Stimulated activated CD8-positive, alpha-beta memory T cell treated with anti-CD3 and anti-CD28 coated beads, Interleukin-15, amount 100 ng/mL, for 24 hours (primary cell): ENCODE data around the gene ARID1B.

ENCODE experiments used
- DNase-seq: peaks from one replicate; pipeline ENCODE4 v3.0.0-alpha.2; 2020; ENCODE audit warnings: low read depth

ARID1B gene

DNA sequence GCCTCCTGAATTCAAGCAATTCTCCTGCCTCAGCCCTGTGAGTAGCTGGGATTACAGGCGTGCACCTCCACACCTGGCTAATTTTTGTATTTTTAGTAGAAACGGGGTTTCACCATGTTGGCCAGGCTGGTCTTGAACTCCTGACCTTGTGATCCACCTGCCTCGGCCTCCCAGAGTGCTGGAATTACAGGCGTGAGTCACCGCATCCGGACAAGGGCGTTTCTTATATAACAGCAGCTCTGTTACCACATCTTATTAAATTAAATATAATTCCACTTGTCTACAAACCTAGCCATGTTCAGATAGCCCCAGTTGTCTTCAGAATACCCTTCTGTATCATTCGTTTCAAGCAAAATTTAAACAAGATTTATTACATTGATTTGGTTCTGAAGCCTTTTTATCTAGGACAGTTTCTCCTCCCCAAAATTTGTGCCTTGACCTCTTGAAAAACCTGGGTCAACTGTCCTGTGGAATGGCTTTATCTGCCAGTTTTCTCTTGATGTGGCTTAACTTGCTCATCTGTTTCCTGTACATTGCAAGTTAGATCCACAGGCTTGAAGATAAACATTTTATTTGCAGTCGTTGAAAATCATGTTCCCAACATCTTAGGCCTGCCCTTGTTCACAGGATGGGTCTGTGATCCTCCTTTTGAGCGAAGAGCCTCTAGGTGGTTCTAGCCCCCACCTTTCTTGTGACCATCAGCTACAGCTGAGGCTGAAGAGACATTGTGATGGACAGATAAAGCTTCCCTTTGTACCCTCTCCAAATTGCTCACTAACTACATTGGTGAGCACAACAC is 132.2 kb downstream of the ARID1B start:
- no peak for DNase-seq

DNA sequence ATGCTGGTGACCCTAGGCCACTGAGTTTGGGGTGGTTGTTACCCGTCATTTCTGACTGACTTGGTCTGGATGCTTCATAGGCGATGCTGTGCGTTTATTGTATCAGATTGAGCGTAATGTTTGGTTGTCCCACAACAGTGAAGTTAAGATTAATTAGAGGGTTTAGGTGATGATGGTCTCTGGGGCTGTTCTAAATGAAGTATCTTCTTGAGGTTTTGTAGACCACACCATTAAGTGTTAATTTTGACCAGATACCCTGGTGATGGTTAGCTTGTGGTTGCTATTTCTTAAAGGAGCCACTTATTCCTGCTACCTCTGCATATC is 132.8 kb downstream of the ARID1B start:
- no peak for DNase-seq

DNA sequence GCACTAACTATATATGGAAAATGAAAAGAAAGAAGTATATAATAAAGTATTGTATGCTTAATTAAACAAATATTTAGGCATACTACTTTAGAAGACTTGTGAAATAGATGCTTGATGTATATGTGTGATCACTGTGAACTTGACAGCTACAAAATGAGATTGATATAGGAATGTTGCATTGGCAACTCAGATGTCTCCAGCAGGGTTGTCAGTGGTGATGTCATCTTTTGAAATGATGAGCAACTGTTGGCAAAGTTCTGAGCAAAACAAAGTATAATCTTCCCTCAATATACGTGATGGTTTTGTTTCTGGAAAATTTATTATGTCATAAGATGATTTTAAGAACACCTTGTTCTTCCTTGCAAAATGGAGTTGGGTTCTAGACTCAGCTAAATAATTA is 133.8 kb downstream of the ARID1B start:
- DNase-seq, result no peak

DNA sequence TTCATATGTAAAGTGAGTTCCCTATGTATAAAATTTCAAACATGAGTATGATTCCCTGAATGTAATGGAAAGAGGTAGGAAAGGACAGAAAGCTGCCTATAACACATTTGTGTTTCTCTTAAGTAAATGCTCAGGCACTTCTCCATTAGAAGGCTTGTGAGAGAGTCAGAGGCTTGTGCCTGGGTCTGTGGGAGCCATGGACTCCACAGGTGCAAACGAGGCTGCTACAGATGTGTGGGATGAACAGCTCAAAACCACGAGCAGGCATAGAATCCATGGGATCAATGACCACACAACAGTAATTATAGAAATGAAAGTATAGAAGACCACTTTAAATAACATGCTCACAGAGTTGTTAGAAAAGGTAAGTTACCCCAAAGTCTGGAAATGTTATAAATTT is 134.4 kb downstream of the ARID1B start:
- no peak for DNase-seq

DNA sequence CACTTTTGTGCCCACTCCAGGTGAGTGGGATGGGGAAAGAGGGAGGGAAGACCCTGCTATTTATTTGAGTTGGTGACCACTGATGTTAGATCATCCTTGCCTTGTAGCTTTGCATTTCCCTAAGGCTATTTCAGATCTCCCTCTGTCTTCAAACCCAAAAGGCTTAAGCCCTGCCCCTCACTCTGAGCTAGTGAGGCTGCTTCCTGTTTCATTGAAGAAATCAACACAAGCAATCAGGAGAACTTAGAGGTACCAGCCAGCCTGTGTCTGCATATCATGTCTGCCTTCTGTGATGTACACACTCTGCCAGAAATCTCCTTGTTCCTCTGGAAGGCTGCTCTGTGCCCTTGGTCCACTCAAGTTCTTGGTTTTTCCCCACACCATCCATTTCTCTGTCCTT is 135.3 kb downstream of the ARID1B start:
- no peak for DNase-seq

DNA sequence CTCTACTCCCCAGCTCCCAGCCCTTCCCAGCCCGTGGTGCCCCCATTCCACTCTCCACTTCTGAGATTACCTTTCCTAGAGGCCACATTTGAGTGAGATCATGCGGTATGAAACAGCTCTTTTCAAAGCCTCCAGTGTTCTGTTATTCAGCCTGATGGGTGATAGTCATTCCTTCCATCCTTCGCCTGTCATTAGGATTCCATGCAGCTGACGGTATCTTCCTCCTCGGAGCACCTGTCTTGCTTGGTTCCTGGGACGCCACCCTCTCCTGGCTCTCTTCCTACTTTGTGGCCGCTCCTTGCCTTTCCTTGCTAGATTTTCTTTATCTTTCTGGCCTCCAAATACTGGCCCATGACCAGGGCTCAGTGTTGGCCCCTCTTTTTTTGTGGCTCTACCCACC is 137.0 kb downstream of the ARID1B start:
- DNase-seq, result no peak

DNA sequence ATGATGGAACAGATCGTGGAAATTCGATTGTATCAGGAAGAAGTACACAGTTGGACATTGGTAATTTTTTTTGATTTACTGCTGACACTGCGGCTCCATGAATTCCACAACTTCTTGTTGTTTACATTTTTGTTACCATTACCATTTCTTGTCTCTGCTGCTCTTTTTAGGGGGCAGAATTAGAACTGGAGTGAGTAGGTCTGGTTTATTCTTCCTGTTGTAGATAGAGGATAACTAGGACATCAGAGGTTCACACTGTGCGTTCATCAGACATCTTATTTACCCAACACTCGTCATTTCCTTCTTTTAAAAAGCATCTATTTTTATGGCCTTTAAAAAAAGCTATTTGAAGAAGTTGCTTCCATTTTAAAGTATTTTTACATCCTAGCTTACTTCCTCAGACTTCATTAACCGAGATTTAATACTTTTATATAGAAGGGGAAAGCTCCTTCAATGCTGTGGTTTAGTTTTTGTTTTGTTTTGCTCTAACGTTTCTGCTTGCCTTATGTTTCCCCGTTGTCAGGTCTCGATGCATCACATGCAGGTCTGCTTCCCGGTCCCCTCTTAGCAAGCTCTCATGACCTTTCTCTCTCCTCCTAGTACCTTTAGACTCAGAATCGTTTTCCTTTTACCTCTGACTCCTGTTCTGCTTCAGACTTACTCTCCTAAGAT is 139.1 kb downstream of the ARID1B start:
- DNase-seq, result no peak

DNA sequence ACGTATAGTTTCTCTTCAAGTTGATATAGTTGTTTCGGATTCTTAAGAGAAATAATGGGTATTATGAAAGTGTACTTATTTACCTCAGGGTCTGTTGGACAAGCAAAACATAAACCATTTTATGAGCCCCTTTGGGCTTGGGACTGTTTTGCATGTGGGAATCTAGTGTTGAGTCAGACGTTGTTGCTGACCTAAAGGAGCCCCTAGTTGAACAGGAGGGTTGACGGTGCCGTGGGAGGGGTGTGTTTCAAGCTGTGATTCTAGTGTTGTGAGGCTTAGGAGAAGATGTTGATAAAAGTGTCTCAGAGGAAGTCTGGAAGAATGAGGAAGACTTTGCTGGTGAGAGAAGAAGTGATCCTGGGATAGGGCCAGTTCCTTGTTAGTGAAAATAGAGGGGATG is 140.0 kb downstream of the ARID1B start:
- DNase-seq, result no peak

DNA sequence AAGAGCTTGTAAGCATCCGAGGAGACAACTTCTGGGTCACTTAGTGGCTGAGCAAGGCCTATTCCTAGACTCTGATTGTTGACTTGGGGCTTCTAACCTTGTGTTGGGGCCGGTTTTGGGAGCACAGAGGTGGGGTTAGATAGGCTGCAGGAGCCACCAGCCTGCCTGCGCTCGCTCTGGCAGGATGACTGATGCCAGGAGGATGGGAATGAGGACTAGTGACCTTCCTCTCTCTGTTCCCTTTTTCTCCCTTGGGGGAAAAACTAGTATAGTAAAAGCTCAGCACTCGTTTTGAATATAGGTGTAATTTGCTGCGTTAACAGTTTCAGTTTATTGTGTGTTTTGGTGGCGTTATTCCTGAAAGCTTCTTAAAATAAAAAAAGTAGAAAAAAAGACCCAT is 141.5 kb downstream of the ARID1B start:
- no peak for DNase-seq

DNA sequence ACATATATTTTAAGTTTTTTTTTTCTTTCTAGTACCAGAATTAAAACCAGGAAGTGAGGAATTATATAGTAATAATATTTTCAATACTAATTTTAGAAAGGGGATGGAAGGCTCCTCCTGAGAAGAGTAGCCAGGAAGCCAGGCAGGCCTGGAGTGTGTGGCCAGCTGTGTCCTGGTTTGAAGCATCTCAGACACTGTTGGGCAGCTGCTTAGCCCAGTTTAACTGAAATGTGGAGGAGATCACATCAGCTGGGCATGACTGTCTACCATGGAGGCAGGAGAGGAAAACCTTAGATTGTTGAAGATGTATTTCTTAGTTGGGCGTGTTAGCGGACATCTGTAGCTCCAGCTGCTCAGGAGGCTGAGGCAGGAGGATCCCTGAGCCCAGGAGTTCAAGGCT is 142.2 kb downstream of the ARID1B start:
- DNase-seq, result no peak

DNA sequence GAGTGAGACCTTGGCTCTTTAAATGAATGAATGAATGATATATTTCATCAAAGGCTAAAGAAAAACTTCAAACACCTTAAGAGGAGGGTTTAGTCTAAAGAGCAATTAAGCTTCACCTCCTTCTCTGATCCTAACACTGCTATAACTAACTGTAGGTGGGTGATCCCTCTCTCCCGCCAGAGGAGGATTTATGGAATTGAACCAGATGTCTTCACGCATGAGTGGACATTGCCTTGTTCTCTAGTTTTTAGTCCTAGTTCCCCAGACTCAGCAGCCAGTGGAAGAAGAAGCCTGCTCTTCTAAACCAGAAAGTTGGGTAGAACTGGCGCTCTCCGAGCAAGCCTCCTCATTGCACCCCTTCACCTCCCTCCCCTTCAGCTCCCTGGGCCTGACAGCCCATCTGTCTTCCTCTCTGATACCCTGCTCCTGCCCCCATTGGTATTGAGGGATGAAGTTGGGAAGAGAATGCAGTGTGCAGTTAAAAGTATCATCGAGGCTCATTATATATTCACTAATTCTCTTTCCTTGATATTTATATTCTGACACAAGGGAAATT is 142.7 kb downstream of the ARID1B start:
- no peak for DNase-seq

DNA sequence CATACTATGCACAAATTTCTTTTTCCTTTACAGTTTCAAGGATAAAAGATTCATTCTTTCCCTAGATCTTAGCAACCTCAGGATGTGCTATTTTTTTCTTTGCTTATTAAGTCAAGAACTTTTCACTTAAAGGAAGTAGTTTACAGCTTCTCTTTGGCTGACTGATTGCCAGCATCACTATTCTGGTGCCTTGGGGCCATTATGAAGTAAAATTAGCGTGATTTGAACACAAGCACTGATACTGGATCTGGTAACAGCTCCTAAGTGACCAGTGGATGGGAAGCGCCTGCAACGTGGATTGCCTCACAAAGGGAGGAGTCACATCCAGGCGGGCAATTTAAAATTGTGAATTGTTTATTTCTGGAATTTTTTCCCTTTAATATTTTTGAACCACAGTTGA is 147.1 kb downstream of the ARID1B start:
- DNase-seq, result no peak

DNA sequence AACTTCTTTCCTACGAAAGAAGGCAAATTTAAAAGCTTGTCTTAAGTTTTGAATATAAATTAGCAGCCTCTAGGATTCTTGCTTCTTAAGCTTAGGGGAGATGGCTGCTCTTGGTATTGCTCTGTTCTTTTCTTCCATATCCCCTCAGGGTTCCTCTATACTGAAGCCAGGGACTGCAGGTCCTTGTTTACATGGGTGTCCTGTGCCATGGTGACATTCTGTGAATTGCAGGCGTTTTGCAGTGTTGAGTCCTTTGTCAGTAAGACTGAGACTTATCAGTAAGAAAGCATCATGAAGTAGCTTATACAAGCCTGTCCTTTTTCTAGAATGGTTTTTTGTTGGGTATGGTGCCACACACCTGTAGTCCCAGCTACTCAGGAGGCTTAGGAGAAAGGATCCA is 147.8 kb downstream of the ARID1B start:
- DNase-seq, result no peak

DNA sequence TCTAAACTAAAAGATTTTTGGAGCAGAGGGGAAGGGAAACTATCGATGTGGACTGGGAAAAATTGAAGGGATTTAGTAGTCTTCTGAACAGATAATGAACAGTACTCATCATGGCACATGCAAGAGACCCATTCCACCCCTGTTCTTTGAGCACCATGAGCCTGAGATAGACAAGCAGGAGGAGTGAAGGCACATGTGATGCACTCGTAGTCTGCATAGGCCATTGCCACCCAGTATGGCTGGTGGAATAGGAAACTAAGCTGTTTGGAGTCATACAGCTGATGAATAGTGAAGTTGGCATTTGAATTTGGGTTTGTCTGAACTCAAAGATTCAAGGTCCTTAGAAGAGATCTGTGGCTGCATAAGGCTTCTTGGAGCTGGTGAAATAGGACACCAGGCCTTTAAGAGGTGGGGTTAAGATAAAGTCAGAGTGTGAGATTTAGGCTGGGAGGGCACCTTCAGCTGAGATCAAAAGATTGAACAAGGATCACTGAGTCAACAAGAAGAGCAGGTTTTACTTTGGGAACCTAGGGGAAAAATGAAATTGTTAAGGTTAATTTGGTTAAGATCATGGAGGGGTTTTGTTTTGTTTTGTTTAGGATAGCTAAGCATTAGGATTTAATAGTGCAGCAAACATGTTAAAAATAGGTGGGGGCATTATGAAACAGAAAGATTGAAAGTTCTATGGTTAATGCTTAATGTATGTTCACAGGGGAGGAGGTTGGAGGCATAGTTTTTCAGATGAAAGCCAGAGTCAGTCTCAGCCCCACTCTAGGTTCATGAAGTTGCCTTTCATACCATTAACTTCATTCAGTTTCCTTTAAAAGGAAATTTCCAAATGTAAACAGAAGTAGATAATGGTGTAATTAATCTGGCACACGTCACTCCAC is 148.8 kb downstream of the ARID1B start:
- no peak for DNase-seq

DNA sequence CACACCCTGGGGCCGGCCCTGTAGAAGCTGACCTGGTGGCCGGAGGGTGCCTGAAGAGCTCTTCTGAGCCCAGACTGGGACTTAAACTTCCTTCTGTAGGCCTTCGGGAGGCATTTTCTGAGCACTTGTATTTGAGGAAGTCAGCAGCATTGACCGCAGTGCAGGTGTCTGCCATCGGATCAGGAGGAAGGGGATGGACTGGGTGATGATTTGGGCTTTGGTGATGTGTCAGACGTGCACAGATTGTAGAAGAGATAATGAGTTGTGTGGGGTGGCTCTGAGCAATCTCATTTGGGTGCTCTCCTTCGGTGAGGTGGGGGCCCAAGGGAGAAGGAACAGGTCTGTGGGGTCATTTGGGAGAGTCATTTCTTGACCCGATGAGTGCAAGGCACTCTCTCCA is 150.9 kb downstream of the ARID1B start:
- DNase-seq, result no peak

DNA sequence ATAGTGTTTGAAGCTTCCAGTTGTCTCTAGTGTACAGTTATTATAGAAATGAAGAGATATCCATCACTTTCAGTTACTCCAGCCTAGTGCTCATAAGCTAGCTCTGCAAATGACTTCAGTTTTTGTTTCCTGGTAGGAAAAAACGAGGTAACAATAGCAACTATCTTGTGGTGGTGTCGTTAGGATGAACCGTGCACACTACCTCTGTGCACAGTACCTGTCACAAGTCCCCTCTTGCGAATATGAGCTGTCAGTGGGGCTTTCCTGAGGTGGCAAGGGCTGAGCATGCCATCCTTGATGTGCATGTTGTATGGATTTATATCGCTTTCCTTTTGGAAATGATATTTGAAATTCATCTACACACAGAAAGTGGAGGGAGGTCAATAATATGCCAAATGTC is 151.8 kb downstream of the ARID1B start:
- DNase-seq, result no peak

DNA sequence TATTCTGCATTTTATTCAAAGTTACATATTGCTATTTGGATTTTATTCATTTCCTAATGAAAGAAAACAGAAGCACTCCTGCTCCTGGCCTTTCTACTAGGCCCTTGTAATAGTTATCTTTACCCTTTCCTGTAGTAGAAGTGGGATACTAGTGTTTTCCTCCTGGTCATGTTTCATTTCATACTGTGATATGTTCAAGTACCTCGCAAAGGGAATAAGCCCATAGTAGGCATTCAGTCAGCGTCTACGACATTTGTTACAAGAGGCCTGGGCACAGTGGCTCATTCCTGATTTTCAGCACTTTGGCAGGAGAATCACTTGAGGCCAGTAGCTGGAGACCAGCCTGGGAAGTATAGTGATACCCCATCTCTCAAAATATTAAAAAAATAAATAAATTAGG is 154.1 kb downstream of the ARID1B start:
- no peak for DNase-seq

DNA sequence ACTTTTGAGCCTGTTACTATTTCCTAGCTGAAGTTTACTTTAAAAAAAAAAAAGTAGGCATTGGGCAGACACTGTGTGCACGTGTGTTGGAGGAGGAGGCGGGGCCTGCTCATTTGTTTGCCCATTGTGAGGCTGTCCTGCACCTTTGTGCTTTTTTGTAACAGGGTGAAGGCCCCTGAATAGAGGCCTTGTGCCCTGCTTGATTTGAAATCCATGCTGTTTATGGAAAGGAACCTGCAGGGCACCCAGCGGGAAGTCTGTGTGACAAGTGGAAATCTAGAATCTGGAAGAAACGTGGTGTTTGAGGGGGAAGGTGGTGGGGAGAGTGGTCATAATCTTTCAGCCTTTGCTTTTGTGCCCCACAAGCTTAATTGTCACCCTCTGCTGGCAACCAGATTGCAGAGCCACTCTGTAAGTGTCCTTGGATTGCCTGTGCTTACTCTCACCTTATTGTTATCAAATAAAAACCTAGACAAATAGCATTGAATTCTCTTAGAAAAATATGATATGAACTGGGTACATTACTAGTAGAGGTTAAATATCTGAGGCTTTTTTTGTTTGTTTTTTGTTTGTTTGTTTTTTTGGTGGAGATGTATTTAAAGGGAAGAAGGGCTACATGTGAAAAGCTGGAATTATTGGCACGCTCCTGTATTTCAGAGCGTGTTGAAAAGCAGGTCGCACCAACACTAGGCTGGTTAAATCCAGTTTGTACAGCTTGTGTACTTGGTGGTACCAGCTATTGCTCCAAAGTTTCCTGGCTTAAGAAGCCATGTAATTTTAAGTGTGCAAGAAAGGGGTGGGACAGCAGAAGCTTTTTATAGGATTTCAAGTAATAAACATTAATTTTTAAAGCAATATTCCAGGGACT is 156.3 kb downstream of the ARID1B start:
- no peak for DNase-seq

DNA sequence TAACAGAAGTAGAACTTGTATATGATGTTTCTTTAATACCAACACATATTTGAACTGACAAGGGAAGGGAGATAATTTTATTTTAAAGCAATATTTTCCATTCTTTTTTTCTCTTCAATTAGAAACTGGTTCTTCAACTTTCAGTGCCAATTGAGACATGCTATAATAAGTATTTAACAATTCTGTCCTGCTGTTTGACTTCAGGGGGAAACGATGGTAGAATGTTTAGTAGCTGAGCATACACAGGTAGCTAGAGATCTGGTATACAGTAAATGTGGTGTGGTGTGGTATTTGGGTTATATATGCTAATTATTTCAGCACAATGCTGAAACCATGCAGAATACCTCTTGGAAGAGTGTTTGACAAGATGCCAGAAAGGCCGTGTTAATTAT is 156.9 kb downstream of the ARID1B start:
- no peak for DNase-seq

DNA sequence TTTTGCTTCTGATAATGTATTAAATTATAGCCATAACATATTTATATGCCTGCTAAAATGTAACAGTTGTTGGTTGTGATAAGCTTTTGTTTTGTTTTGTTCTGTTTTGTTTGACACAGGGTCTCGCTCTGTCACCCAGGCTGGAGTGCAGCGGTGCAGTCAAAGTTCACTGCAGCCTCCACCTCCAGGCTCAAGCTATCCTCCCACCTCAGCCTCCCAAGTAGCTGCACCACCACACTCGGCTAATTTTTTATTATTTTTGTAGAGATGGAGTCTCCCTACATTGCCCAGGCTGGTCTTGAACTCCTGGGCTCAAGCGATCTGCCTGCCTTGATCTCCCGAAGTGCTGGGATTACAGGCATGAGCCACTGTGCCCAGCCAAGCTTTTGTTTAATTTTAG is 157.8 kb downstream of the ARID1B start:
- no peak for DNase-seq

DNA sequence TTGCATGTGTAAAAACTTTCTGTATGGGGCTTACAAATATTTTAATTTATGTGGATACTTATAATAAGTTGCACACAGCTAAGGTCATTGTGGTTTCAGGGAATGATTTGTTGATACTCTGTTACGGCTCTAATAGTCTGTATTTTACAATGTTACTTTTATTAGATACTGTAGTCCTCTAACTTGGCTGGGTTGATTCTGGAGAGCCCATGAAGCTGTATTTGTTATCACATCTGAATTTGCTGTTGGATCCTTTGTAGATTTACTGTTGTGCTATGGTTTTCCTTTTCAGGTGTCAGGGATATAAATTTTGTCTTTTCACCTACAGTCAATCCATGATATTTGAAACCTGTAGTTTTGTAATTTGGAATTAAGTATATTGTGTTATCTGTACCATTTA is 161.0 kb downstream of the ARID1B start:
- DNase-seq, result no peak

DNA sequence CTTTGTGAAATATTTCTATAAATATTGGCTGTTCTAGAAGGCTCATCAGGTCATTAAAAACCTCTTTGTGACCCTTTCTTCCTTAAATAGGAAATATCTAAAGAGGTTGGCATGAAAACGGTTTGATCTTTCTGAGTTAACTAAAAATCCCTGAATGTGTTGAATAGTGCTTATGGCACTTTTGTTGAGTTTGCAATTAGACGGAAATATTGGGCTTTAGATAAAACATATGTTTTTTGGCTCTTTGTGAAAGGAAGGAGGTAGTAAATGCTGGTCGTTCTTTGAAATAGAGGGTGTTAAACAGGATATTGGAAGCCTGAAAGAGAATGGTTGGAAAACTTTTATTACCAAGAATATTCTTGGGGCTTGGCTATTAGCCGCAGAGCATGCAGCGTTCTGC is 163.0 kb downstream of the ARID1B start:
- DNase-seq, result no peak
